NT2/D1 (cell line): Measurements from ENCODE around the gene SLC17A5.

Source experiments
- DNase-seq: peaks from one replicate; pipeline ENCODE4 v3.0.0-alpha.2; 2011; ENCODE audit warnings: low read depth, low spot score
- H3K27me3 ChIP-seq: 2 replicates; pipeline ENCODE4 v1.6.0; 2011; ENCODE audit warnings: mild to moderate bottlenecking; ENCODE audit not compliant: insufficient read length, insufficient read depth
- H3K36me3 ChIP-seq: 2 replicates; pipeline ENCODE4 v1.6.1; 2011; ENCODE audit warnings: mild to moderate bottlenecking, low read length, mixed read lengths; ENCODE audit not compliant: insufficient read depth, insufficient read length
- H3K4me1 ChIP-seq: 2 replicates; pipeline ENCODE4 v1.5.1; 2011; ENCODE audit not compliant: insufficient read depth, insufficient read length
- H3K4me3 ChIP-seq: 2 replicates; pipeline ENCODE4 v1.5.1; 2011; ENCODE audit warnings: low read depth; ENCODE audit not compliant: insufficient read length
- H3K9ac ChIP-seq: 2 replicates; pipeline ENCODE4 v1.6.0; 2011; ENCODE audit warnings: low read depth; ENCODE audit not compliant: insufficient read length
- H3K9me3 ChIP-seq: 2 replicates; pipeline ENCODE4 v1.5.1; 2011; ENCODE audit warnings: mild to moderate bottlenecking, low read length; ENCODE audit not compliant: insufficient read depth
- SUZ12 ChIP-seq: IDR thresholded peaks from 2 replicates; pipeline ENCODE4 v1.6.1; 2011; ENCODE audit not compliant: insufficient read length, insufficient read depth; ENCODE audit errors: extremely low read depth
- YY1 ChIP-seq: IDR thresholded peaks from 2 replicates; pipeline ENCODE4 v1.6.1; 2011; ENCODE audit not compliant: insufficient read length, insufficient read depth
- ZNF274 ChIP-seq: IDR thresholded peaks from 2 replicates; pipeline ENCODE4 v1.6.1; 2011; ENCODE audit warnings: mild to moderate bottlenecking, low read depth, low read length

Gene SLC17A5

DNA sequence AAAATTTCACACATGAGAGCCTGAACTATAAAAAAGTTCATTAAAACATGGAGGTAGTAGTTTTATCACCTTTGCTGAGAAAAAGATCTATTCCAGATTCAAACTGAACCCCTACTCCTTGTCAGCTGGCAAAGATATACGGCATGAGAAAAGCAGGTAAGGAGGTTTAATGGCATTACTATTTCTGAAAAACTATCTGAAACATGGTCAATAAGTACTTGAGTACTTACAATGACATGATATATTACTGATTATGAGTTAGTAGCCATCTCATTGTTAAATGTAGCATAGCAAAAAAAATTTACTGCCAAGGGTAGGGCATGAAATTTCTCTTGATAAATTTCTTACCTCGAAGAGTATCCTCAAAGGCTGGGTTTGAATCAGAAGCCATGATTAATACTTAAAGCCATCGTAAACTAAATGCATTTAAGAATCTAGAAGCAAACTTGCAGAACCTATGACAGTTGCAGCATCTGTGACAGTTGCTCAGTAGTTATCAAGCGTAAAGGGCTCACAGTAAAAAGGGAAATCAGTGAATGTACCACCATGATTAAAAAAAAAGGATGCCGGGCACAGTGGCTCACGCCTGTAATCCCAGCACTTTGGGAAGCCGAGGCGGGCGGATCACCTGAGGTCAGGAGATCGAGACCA, 8.7 kb downstream of the SLC17A5 start:
- Histone ChIP-seq H3K36me3 (peaks cover 9% of the 10 kb centered on the region), H3K4me3 (peak overlapping the region; percentile 41), H3K4me1 (no peaks in the 10 kb centered on the region), H3K9me3 (no peaks in the 10 kb centered on the region), H3K27me3 (no peaks in the 10 kb centered on the region), H3K9ac (peak overlapping the region; percentile 53)
- TF ChIP-seq ZNF274 (no peak), YY1 (no peak), SUZ12 (no peak)
- no peak for DNase-seq

GRCh38 chr6:73644030-73644429, 9.8 kb downstream of the SLC17A5 start:
- Histone ChIP-seq H3K36me3 (peaks cover 10% of the 10 kb centered on the region), H3K4me1 (no peaks in the 10 kb centered on the region), H3K4me3 (no peak overlapping the region), H3K9ac (no peak overlapping the region), H3K27me3 (no peaks in the 10 kb centered on the region), H3K9me3 (no peaks in the 10 kb centered on the region)
- TF ChIP-seq ZNF274 (no peak), YY1 (no peak), SUZ12 (no peak)
- no peak for DNase-seq

DNA sequence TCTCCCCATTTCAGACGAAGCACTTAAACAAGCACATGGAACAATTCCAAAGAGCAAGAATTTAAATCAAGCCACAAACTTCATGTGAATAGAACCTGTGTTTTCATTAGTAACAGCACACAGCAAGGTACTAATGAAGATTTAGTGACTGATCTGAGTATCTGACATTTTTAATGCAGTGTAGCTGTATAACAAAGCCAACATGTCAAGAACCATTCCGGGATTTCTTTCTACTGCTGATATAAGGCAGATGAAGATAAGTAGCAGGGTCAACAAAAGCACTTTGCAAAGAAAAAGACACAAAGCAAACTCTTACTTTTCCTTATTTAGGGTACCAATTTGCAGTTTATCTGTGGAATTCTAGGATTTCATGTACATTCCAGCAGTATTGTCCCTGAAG, 11.3 kb downstream of the SLC17A5 start:
- no peaks in the 10 kb centered on the region for H3K4me1 ChIP-seq
- H3K4me3 ChIP-seq, result no peak overlapping the region
- no peaks in the 10 kb centered on the region for H3K27me3 ChIP-seq
- H3K9me3 ChIP-seq, result no peaks in the 10 kb centered on the region
- H3K36me3 ChIP-seq, result peaks cover 10% of the 10 kb centered on the region
- TF ChIP-seq ZNF274 (no peak), YY1 (no peak), SUZ12 (no peak)
- no peak overlapping the region for H3K9ac ChIP-seq
- DNase-seq, result no peak

DNA sequence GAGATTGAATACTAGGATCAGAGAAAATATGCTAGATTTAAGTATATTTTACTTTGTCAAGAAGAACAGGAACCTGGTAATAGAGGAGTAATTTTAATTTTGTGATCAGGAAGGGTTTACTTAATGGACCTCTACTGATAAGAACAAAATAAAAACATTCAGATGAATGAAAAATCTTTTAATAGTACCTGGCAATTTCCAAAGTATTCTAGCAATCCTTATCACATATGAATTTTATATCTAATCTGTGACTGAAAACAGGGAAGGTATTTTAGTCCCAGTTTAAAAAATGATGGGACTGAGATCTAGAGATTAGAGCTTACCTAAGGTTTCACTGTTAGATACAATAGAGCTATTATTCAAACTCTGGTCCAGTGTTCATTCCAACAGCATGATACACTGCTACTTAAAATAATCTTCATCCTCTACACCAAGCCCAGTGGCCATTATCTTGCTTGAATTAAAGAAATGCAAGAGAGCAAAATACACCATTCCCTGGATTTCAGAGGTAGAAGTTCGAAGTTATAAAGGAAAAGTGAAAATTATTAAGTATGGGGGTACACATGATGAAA, 13.5 kb downstream of the SLC17A5 start:
- Histone ChIP-seq H3K4me3 (no peak overlapping the region), H3K9me3 (no peaks in the 10 kb centered on the region), H3K4me1 (no peaks in the 10 kb centered on the region), H3K27me3 (no peaks in the 10 kb centered on the region), H3K36me3 (peaks cover 10% of the 10 kb centered on the region), H3K9ac (no peak overlapping the region)
- no peak for TF ChIP-seq ZNF274
- DNase-seq, result no peak

DNA sequence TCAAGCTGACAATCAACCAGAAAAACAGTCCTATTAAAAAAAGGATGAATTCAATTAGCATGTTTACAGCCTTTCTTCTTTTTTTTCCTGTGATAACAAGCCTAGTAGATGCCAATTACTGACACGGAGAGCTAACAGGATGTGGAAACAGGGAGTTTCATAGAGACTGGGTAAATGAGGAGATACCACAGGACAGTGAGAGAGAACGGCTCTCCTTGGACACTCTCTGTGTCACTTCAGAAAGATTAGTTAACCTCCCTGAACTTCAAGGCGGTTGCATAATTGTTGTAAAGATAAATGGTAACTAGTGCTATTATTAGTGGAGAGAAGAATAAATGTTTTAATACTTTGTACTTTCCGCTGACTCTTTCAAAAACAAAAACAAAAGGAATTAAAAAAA, 14.8 kb downstream of the SLC17A5 start:
- no peaks in the 10 kb centered on the region for H3K4me1 ChIP-seq
- H3K4me3 ChIP-seq, result no peak overlapping the region
- no peaks in the 10 kb centered on the region for H3K27me3 ChIP-seq
- H3K36me3 ChIP-seq, result peaks cover 12% of the 10 kb centered on the region
- no peaks in the 10 kb centered on the region for H3K9me3 ChIP-seq
- no peak for TF ChIP-seq YY1
- TF ChIP-seq SUZ12, result no peak
- no peak for TF ChIP-seq ZNF274
- DNase-seq, result no peak
- no peak overlapping the region for H3K9ac ChIP-seq

DNA sequence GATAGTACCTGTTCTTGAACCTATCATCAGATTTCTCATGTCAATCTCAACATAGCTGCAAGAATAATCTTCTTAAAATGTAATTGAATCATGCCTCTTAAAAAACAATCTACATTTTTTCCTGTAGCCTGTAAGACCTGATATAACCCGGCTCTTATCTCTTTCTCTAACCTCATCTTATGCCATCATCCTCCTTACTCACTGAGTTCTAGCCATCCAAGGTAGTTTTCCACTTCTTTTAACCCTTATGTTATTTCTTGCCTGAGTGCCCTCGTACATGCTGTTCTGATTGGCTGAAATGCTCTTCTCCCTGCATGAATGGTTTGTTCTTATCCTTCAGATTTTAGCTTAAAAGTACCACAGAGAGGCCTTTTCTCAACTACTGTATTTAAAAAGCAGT, 16.4 kb downstream of the SLC17A5 start:
- Histone ChIP-seq H3K4me1 (no peaks in the 10 kb centered on the region), H3K9me3 (no peaks in the 10 kb centered on the region), H3K27me3 (no peaks in the 10 kb centered on the region), H3K9ac (no peak overlapping the region), H3K36me3 (peaks cover 18% of the 10 kb centered on the region), H3K4me3 (no peak overlapping the region)
- DNase-seq, result no peak
- TF ChIP-seq ZNF274 (no peak), SUZ12 (no peak), YY1 (no peak)

DNA sequence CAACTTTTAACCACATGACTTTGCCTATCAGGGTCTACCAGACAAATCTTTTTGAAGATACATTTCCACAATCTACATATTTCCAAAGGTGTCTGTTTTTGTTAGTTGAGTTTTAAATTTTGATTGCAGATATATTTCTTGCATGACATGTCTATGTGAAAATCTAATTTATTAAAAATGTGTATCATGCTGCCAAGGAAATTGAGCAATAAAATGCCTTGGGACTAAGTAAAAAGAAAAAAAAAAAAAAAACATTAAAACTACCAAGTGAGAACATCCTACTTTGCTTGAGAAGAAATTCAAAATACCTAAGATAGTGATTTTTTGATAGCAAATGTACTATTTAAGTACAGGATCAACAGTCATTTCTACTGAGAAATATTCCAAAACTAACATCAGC, 17.7 kb downstream of the SLC17A5 start:
- Histone ChIP-seq H3K36me3 (peaks cover 18% of the 10 kb centered on the region), H3K4me3 (no peak overlapping the region), H3K4me1 (no peaks in the 10 kb centered on the region), H3K27me3 (no peaks in the 10 kb centered on the region), H3K9ac (no peak overlapping the region), H3K9me3 (no peaks in the 10 kb centered on the region)
- TF ChIP-seq ZNF274, result no peak
- no peak for TF ChIP-seq YY1
- no peak for TF ChIP-seq SUZ12
- no peak for DNase-seq
